HG02610 (cell line): ENCODE data around the gene PLEKHG3.

Experiments used
- ATAC-seq: cut with Tn5 transposase; IDR thresholded peaks from one replicate; pipeline ENCODE4 v1.9.1; 2021; ENCODE audit warnings: mild to moderate bottlenecking, moderate library complexity; ENCODE audit not compliant: unreplicated experiment

The PLEKHG3 gene

DNA sequence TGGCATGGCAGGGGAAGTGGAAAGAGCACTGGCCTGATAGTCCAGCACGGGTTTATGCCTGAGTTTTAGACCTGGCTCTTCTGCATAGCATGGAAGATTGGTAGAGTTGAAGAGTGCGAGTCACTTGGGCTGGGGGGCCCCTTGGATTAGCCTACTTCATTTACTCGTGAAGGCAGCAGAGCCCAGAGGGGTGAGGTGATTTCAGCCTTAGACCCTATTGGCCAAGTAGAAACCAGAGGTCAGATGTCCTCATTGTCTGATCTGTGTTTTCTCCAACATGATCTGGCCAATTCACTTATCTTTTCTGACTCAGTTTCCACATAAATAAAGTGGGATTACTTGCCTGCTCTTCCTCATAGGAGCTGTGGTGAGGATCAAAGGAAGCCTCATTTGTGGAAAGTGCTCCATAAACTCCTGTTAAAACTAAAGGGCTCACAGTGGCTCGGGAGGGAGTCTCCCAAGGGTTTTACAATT is 1.9 kb downstream of the PLEKHG3 start:
- ATAC-seq = no peak

DNA sequence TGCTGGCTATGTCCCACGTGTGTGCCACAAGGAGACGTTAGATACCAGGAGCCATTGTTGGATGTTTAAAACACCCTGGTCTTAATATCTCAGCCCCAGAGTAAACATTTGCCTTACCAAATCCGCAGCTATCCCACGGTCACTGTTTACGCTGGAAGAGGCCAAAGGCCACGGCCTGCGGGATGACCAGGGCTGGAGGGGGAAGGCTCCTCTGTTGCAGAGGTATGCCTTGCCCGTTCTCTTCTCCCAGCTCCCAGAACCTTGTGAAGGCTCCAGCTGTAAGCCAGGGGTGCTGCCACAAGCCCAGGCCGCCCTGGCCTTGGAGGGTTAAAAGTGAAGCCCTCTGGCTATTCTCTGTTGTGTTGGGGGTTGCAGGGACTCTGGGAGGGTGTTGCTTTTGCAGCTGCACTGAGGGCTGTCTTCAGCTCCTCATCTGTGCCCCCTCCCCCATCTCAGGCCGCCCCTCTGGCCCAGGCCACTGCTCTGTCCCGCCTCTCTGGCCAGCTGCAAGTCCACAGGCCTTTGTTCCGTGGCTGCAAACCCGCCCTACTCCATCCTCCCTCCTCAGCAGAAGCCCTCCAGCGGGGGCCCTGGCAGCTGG is 2.5 kb downstream of the PLEKHG3 start:
- ATAC-seq = no peak

DNA sequence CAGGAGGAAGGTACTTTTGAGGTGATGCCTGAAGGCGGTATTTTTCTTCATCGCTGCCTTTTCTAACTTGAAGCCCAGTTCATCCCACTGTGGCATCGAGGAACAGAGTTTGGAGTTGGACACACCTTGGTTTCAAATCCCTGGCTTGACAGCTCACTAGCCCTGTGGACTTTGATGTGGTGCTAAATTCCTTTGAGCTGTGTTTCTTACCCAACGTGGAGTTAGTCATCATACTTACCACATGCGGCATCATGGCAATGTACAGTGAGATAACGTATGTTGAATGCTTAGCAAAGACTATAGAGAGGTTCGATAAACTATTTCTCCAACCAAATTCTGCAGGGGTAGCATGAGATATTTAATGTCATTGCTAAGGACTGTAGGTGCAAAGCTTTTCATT is 3.4 kb downstream of the PLEKHG3 start:
- ATAC-seq = no peak

DNA sequence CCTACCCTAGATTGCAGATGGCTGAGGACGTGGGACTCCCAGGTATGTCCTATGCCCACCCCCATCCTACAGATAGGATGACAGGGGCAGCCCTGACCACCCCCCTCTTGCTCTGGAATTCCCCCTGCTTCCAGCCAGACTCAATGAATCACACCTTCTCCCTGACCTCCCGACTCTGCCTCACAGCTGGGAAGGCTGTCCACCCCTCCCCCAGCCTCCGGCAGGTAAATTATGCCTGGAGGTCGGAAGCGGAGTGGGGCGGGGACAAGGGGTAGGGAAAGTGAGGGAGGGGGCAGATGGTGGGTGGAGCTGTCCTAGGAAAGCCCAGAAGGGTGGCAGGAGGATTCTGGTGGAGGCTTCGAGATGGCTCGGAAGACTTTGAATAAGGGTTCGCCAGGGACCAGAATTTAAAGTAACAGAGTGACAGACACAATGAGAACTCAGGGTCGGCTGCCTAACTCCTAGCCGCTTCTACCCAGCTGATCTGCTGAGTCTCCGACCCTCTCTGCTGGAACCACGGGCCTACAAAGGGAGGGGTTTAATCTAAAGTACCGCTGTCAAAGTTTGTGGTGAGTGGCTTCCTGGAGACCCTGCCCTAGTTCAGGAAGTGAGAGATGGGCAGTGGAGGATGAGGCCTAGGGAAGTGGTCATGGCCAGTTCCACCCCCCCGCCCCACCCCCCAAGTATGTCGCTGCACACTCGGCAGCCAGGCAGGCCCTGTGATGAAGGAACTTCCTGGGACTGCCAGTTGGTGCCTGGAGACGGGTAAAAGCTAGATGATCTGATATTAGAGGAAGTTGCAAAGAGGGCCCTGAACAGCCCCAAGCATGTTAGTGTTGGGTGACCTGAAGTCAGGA is 4.2 kb downstream of the PLEKHG3 start:
- no peak for ATAC-seq

DNA sequence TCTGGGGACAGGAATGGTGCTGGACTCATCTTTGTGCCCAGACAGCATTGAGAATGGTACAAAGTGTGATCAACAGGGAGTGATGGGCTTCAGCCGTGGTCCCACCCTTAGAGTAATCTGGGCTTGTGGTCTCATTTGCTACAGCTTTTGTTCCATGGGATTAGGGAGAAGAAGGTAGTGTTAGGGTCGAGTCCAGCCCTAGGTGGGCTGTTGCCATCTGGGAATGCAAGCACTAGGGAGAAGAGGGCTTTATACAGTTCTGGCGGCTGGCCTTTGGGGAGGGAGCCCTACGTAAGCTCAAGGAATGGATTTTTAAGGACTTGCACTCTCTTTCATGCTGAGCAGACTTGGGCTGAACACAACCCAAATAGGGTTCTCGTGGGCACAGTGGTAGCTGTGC is 4.9 kb downstream of the PLEKHG3 start:
- no peak for ATAC-seq

DNA sequence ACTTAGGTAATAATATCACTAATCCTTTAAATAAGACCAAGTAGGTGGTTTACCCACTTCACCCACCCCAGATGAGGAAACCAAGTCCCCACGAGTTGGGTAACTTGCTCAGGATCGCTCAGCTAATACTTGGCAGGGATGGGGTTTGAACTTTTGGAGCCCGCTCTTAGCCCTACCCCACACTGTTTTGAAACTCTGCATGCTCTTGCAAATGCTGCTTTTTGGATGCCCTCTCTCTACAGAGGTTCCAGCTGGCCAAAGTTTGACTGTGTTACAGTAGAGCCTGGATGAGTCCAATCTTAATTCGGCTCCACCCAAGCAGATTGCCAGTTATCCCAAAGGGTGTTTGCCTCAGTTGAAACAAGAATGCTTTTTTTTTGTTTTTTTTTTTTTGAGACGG is 6.8 kb downstream of the PLEKHG3 start:
- no peak for ATAC-seq

DNA sequence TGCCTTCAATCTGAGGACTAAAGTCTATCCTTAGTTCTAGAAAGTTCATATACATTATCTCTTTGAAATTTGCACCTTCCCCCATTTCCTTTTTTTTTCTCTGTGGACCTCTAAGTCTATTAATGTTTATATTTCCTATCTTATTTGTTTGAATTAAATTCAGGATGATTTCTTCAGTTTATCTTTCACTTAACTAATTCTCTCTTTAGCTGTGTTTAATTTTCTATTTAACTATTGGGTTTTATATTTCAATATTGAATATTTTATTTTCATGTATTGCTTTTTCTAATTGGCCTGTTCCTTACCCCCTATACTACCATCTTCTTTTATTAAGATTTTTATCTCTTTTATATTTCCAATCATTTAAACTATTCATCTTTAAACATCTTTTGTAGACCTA is 9.5 kb downstream of the PLEKHG3 start:
- no peak for ATAC-seq

DNA sequence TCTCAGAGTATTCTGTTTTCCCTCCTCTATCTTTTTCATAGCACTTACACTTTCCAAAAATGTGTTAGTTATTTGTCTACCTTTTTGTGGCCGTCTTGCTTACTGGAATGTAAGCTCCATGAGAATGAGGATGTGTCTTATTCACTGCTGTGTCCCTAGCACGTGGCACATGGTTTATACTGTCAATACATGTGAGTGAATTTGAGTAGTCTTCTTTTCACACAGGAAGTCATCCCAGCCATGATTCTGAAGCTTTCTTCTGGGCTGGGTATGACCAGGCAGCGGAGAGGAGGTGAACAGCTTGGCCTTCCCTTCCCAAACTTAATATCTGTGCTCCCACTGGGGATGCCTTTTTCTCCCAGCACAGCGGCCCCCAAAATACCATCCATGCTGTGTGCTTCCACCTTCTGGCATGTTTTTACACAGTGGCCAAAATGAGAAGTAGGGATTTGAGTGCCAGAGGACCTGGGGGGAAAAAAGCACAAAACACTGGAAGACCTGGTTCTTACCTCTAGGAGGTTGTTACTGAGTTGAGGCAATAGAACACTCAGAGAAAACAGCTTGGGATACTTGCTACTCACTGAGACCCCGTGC is 10.3 kb downstream of the PLEKHG3 start:
- no peak for ATAC-seq

DNA sequence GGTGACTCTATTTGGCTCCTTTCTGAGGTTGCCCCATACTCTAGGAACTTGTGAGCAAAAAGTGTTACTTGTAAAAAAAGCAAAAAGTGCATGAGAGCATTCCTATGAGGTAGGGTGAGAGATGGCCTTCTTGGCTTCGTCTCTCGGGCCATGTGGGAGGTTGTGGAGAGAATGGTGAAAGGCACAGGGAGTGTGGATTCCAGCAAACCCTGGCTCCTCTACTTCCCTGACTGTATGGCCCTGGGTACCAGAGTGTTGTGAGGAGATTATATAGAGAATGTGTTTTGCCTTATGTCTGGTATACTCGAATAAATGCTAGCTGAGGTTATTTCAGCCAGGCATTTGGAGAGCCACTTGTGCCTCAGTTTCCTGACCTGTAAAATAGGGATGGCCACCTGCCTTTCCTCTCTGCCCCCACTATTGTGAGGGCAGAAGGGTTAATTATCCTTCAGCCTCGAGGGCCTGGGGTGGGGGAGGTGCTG is 11.0 kb downstream of the PLEKHG3 start:
- ATAC-seq = no peak

DNA sequence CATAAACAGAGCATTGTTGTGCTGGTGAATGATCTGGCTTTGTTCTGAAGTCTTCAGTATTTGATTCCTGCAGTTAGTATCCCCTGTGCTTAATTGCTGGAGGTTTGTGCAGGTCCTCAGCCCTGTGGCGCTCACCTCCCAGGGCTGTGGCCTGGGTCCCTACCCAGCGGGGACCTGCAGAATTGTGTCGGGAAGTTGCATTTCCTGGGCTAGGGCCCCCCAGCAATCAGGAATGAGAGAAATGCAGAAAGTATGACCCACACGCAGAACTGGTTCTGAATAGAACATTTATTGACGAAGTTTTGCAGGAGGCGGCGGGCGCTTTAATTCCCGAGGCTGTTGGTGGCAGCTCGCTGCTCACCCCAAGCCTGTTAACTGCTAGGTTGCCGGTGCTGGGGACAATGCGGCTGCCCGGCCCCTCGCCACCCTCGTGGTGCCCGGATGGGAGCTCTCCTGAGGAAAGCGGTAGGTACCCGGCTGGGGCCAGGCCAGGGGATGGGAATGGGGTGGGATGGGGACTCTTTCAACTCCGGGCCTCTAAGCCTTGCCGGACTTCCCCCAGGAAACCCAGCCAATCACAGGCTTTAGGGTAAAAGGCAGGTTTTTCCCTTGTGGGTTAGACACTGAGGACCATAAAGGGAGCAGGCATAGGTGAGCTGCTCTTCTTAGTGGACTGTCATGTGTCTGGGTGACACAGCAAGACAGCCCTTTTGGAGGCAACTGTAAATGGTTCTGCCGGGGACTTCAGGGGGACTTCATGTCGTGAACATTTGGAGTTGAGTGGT is 11.6 kb downstream of the PLEKHG3 start:
- ATAC-seq = no peak

DNA sequence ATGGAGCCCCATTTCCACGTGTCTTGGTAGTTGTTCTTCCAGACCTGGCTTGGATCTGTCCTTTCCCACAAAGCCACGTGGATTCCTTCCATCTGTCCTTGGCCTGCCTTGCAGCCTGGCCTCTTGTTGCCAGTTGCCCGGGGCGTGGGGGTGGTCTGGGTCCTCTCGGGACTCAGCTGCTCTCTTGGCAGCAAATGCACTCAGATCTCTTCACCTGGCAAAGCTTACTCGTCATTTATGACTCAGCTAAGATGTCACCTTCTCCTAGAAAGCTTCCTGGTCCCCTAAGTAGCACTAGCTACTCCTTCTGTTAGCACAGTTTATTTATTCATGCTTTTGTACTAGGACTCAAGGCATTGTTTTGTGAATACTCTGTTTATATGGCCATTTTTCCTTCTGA is 13.6 kb downstream of the PLEKHG3 start:
- ATAC-seq = no peak

DNA sequence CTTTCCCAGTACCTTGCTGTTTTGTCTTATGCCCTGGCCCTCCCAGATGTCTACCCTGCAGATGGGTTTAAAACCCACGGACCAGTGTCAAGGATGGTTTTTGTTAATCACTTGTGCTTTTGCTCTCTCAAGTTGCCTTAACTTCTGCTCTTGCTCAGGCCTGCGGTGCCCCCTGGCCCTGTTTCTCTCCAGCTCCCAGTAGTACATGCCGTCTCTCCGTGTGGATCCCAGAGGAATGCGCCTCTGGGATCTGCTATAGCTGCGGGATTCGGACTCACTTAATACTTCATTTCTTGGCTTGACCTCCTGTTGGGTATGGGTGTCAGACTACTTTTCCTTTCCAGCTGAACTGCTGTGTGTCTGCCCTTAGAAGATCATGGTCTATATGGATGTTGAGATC is 14.5 kb downstream of the PLEKHG3 start:
- no peak for ATAC-seq

DNA sequence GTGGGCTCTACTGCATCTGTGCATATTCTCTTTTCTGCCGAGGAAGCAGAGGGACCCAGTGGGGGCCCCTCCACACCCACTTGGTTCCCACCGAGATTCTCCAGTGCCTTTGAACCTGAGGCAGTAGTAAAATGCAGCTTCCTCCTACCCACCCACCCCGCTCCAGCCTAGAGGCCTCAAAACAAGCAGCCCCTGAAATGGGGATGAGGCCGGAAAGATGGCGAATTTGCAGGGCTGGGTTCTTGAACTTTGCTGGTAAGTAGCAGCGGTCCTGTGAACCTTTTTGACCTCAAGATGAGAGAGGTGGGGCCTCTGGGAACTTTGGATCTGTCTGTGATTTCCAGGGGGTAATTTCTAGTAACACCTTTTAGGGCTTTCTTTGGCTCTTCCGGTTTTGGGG is 15.4 kb downstream of the PLEKHG3 start:
- no peak for ATAC-seq

DNA sequence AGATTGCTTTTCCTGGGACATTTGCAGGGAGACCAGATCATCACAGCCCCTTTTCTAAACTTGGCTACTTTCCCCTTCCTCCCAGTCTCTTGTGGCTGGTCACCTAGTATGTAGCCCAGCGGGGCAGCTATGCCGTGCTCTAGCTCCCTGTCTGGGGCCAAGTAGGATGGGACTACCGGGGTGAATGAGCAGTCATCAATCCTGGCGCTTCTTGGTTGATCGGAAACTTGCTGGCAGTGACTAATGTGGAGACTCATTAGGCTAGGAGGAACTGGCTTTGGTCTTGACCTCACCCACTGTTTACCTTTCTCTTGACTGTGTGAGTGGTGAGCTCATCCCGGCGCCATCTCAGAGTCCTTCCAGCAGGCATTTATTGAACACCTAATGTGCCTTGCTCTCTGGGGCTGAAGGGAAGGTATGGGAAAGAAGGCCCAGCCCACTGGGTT is 15.9 kb downstream of the PLEKHG3 start:
- no peak for ATAC-seq

DNA sequence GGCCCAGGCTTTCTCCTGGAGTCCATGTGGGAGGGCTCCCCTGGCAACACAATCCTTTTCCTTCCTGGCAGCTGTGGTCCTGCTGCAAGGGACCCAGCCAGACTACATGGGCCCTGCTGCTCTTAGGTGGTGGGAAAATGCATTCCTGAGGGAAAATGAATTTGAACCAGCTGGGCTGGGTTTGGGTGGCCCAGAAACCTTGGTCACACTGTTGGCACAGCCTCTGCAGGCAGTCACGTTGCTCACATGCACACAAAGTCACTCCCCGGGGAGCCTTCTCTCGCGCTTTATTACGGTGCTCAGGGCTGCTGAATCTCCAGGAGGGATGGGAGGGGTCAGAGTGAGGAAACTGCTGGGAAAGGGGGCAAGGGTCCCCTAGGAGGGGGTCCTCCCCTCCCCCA is 17.2 kb downstream of the PLEKHG3 start:
- ATAC-seq = no peak

DNA sequence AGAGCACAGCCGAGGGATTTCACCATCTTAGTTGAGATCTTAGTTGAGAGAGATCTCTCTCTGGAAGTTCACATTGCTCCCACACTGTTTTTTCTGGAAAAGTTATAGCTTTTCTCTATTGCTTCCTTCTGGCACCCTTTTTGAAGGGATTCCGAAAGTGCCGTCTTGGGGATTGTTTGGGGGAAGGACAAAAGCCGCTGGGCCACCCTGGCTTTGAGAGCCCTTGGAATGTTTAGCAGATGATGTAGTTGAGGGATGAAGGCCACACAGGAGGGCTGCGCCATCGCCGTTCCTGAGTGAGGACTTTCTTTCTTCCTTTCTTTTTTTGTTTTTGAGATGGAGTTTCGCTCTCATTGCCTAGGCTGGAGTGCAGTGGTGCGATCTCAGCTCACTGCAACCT is 17.7 kb downstream of the PLEKHG3 start:
- ATAC-seq = no peak

DNA sequence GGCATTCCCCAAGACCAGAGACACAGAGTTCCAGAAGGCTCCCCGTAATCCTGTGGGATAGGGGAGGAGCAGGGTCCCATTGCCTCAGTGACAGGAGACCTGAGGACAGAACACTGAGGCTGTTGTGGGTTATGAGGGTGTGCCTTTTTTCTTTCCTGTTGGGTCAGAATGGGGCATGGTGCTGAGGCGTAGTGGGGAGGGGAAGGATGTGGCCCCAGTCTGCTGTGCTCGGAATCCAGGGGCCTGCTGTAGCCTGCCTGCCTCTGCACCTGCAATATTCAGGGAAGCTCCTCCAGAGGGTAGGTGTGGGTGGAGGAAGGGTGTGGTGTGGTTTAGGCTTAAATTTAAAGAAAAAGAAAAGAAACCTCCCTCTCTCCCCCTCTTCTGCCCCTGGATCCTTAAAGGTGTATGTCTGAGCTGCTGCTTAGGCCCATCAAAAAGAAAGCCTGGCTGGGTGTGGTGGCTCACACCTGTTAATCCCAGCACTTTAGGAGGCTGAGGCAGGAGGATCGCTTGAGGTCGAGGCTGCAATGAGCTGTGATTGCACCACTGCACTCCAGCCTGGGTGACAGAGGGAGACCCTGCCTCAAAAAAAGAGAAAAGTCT is 18.7 kb downstream of the PLEKHG3 start:
- ATAC-seq = no peak

DNA sequence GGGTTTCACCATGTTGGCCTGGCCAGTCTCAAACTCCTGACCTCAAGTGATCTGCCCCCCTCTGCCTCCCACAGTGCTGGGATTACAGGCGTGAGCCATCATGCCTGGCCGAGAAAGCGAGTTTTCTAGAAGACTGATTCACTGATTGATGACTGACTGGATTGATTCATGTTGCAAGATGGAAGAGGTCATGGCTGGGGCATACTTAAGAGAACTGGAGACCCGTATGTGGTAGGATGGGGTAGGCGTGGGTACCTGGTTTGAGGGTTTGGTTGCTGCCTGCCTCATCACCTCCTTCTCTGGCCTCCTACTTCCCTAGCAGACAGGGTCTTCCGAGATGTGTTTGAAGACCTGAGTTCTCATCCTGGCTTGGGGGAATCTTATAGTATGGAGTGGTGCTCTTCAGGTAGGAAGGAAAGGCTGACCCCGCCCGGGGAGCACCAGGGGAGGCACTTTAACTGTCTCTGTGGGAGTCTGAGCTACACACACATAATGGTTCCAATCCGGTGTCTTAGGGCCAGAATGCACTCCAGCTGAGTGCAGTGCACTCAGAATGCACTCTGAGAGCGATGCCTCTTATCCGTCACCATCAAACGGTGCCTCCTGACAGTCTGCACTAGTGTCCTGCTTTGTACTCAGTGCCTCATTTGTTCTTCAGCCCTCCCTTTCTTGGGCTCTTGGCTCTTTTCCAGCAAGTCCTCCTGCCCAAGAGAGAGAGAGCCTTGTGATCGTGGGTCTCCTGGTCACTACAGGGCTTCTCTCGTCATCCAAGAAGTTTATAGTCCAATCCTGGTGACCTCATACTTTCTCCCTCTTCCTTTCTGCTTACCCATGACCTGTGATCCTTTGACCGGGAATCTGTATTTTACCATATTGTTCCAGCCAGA is 19.7 kb downstream of the PLEKHG3 start:
- no peak for ATAC-seq

DNA sequence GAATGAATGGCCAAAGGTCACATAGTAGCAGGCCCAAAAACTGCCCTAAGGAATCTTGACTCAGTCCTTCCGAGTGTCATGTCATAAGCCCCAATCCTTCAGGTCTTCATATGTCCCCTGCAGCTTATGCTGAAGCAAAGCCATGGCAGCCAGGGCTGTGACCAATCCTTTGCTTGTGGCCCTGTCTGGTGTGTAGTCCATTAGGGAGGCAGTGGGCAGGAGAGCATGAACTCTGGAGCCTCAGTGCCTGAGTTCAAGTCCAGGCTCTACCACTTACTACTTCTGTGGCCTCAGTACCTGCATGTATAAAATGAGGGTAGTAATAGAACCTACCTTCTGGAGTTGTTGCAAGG is 20.3 kb downstream of the PLEKHG3 start:
- no peak for ATAC-seq

DNA sequence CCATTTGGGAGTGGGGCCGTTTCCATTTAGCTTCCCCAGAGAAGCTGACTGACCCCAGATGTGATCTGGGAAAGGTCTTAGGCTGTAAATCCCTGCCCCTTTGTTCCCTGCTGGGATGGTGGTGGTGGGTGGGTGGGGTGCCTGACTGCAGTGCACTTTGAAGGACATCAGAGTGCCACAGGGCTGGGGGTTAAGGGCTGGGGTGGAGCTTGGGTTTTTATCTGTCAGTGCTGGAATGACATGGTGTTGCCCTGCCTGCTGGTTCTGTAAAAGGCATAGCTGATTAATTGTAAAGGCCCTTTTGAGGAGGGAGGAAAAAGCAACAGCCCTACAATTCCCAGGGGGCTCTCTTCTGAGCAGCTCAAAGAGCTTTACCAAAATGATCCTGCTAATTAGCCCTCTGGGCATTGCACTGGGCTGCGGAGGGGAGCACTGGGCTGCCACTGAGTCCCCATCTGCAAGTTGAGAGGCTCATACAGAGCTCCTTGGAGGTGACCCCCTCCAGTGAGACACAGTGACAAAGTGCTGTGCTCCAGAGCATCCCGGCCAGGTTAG is 21.1 kb downstream of the PLEKHG3 start:
- no peak for ATAC-seq
